Tibial nerve (tissue), 4 donors: ENCODE results near the gene RNF157.
"Not testable (repeated sequence)": the region's sequence is repeated elsewhere in the genome, so short reads cannot be mapped to it uniquely, and the experiment has no call there.

ENCODE experiments used
- EP300 ChIP-seq, 2 donors: sonication (generic); formaldehyde crosslinking; IDR thresholded peaks; one replicate each; pipeline ENCODE4 v1.6.1; 2017; ENCODE audit warnings: antibody characterized with exemption in 2 of 2, mild to moderate bottlenecking in 1 of 2
- POLR2A ChIP-seq, 2 donors: fragments of 450-650 bp; IDR thresholded peaks; one replicate each; pipeline ENCODE4 v1.6.1; 2017; ENCODE audit warnings: antibody characterized with exemption in 2 of 2, mild to moderate bottlenecking in 2 of 2, moderate library complexity in 2 of 2
- TF ChIP-seq, protein P1 (sequence below), 5 experiments: fragments of 200-600 bp in 3 of 5; fragments of 450-650 bp in 2 of 5; sonication (generic) in 3 of 5; IDR thresholded peaks; one replicate each; pipeline ENCODE4 v1.5.1; 2016 to 2019; ENCODE audit warnings: antibody characterized with exemption in 5 of 5, mild to moderate bottlenecking in 3 of 5, moderate library complexity in 2 of 5

DNA sequence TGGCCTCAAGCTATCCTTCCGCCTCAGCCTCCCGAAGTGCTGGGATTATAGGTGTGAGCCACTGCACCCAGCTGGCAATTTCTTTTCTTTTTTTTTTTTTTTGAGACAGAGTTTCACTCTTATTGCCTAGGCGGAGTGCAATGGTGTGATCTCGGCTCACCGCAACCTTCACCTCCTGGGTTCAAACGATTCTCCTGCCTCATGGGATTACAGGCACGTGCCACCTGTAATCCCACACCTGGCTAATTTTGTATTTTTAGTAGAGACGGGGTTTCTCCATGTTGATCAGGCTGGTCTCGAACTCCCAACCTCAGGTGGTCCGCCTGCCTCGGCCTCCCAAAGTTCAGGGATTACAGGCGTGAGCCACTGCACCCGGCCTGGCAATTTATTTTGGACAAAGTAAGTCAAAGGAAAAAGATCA is 27.3 kb upstream of the RNF157 start:
- TF ChIP-seq, protein P1, sequence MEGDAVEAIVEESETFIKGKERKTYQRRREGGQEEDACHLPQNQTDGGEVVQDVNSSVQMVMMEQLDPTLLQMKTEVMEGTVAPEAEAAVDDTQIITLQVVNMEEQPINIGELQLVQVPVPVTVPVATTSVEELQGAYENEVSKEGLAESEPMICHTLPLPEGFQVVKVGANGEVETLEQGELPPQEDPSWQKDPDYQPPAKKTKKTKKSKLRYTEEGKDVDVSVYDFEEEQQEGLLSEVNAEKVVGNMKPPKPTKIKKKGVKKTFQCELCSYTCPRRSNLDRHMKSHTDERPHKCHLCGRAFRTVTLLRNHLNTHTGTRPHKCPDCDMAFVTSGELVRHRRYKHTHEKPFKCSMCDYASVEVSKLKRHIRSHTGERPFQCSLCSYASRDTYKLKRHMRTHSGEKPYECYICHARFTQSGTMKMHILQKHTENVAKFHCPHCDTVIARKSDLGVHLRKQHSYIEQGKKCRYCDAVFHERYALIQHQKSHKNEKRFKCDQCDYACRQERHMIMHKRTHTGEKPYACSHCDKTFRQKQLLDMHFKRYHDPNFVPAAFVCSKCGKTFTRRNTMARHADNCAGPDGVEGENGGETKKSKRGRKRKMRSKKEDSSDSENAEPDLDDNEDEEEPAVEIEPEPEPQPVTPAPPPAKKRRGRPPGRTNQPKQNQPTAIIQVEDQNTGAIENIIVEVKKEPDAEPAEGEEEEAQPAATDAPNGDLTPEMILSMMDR (IDR thresholded peaks at IDR 0.05), result not testable (repeated sequence)
- TF ChIP-seq POLR2A, EP300 (IDR thresholded peaks at IDR 0.05): not testable (repeated sequence)
